Sigmoid colon (tissue), 7 donors: ENCODE results near the gene TNFRSF13B. TPM values are rescaled to one million over a fixed set of nuclear protein-coding genes. Genes with fewer than 3 reads are reported as not detected.
"Not testable (repeated sequence)": the region's sequence is repeated elsewhere in the genome, so short reads cannot be mapped to it uniquely, and the experiment has no call there.

ENCODE experiments used
- DNase-seq: peaks from one replicate; pipeline ENCODE4 v3.0.0-alpha.2; 2019
- H3K27ac ChIP-seq, 4 donors: fragments of 200-600 bp; sonication (generic); one replicate each; pipeline ENCODE4 v1.5.1; 2016 to 2019; ENCODE audit warnings: mild to moderate bottlenecking in 1 of 4
- H3K27me3 ChIP-seq, 3 donors: fragments of 200-600 bp; sonication (generic); one replicate each; pipeline ENCODE4 v1.5.1; 2019; ENCODE audit warnings: mild to moderate bottlenecking in 1 of 3
- H3K36me3 ChIP-seq, 4 donors: fragments of 200-600 bp; sonication (generic); one replicate each; pipeline ENCODE4 v1.5.1; 2016 to 2019
- H3K4me1 ChIP-seq, 4 donors: fragments of 200-600 bp; sonication (generic); one replicate each; pipeline ENCODE4 v1.5.1; 2017 to 2019
- H3K4me3 ChIP-seq, 4 donors: fragments of 200-600 bp; sonication (generic); one replicate each; pipeline ENCODE4 v1.5.1; 2017 to 2019; ENCODE audit warnings: mild to moderate bottlenecking in 2 of 4, moderate library complexity in 1 of 4
- H3K9me3 ChIP-seq, 4 donors: fragments of 200-600 bp in 3 of 4; sonication (generic) in 3 of 4; one replicate each; pipeline versions ENCODE4 v1.5.1 to v1.6.1; 2013 to 2019
- EP300 ChIP-seq, 4 donors: sonication (generic); formaldehyde crosslinking; IDR thresholded peaks; one replicate each; pipeline ENCODE4 v1.6.1; 2017; ENCODE audit warnings: antibody characterized with exemption in 4 of 4
- POLR2A ChIP-seq, 2 donors: fragments of 450-650 bp; IDR thresholded peaks; one replicate each; pipeline ENCODE4 v1.6.1; 2016; ENCODE audit warnings: antibody characterized with exemption in 2 of 2, mild to moderate bottlenecking in 2 of 2, moderate library complexity in 2 of 2
- POLR2AphosphoS5 ChIP-seq, 4 donors: sonication (generic); formaldehyde crosslinking; IDR thresholded peaks; one replicate each; pipeline ENCODE4 v1.6.1; 2017; ENCODE audit warnings: antibody characterized with exemption in 4 of 4
- WGBS, 2 donors: extraction: QIAGEN DNeasy Blood & Tissue Kit; methylation state at CpG; one replicate each; pipeline ENCODE4 v1.1.7; 2013; 5-methylcytosine and 5-hydroxymethylcytosine counted together
- intact Hi-C: fragments of 100-400 bp; cut with DNase I; formaldehyde crosslinking; loops from one replicate; pipeline ENCODE4 v1.15.1; 2023
- polyA plus RNA-seq, 3 donors: library from polyadenylated mRNA; stranded (reverse); fragments of 200-250 nt; gene quantifications; one replicate each; pipeline ENCODE4 v1.2.3, GENCODE V29; 2013
- total RNA-seq, 4 donors: library from RNA; depleted of rRNA; stranded (reverse); fragments of >200 nt; gene quantifications; one replicate each; pipeline ENCODE4 v1.1.0, GENCODE V29; 2016
- TF ChIP-seq, protein P1 (sequence below), 4 experiments: fragments of 450-650 bp in 3 of 4; fragments of 200-600 bp in 1 of 4; IDR thresholded peaks; one replicate each; pipeline ENCODE4 v1.5.1; 2016 to 2019; ENCODE audit warnings: antibody characterized with exemption in 4 of 4, mild to moderate bottlenecking in 3 of 4, moderate library complexity in 2 of 4
- donor health status: healthy with polysubstance abuse.
- donor health status: Bipolar disorder and iron deficiency.
- donor health status: healthy.

The TNFRSF13B gene
- total and polyA plus RNA-seq, 7 donors: 15.2 TPM; not detected in 6

- H3K4me1 ChIP-seq: no peaks in the 10 kb centered on the region
- no peaks in the 10 kb centered on the region for H3K27me3 ChIP-seq
- H3K9me3 ChIP-seq: no peaks in the 10 kb centered on the region
- WGBS, 2 donors: 53 to 85% methylated on average over 10 of the region's 10 CpGs
- TF ChIP-seq EP300 (IDR thresholded peaks at IDR 0.05) (no peak), POLR2A (IDR thresholded peaks at IDR 0.05) (no peak), POLR2AphosphoS5 (IDR thresholded peaks at IDR 0.05) (no peak)
- TF ChIP-seq, protein P1, sequence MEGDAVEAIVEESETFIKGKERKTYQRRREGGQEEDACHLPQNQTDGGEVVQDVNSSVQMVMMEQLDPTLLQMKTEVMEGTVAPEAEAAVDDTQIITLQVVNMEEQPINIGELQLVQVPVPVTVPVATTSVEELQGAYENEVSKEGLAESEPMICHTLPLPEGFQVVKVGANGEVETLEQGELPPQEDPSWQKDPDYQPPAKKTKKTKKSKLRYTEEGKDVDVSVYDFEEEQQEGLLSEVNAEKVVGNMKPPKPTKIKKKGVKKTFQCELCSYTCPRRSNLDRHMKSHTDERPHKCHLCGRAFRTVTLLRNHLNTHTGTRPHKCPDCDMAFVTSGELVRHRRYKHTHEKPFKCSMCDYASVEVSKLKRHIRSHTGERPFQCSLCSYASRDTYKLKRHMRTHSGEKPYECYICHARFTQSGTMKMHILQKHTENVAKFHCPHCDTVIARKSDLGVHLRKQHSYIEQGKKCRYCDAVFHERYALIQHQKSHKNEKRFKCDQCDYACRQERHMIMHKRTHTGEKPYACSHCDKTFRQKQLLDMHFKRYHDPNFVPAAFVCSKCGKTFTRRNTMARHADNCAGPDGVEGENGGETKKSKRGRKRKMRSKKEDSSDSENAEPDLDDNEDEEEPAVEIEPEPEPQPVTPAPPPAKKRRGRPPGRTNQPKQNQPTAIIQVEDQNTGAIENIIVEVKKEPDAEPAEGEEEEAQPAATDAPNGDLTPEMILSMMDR (IDR thresholded peaks at IDR 0.05): no peak
- H3K27ac ChIP-seq: no peak overlapping the region
- no peak for DNase-seq
- H3K36me3 ChIP-seq: no peaks in the 10 kb centered on the region
- no peak overlapping the region for H3K4me3 ChIP-seq
- intact Hi-C loops: no loop called here
Measured at GRCh38 chr17:17018612-17019429, 46.9 kb upstream of the TNFRSF13B start.

DNA sequence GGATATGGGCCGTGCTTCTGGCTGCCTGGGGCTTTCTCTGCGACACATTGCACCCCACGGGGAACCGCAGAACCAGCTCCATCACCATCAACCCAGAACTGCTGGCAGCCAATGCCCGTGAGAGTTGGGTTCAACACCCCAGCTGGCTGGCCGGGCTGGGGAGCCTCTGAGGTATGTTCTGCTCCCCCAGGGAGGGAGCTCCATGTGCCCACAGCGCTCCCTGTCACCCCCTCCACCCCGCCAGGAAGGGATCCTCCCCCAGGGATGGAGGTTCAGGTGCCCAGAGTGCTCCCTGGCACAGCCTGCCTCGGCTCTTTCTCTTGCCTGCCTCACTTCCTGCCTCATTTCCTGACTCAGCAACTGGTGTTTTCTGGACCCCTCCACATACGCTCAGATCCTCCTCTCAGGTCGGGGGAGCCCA lies 46.1 kb upstream of the TNFRSF13B start:
- WGBS, 2 donors: 66 to 86% methylated on average over 11 of the region's 11 CpGs
- Histone ChIP-seq H3K36me3 (no peaks in the 10 kb centered on the region), H3K27ac (no peak overlapping the region), H3K4me3 (no peak overlapping the region), H3K27me3 (no peaks in the 10 kb centered on the region), H3K9me3 (no peaks in the 10 kb centered on the region), H3K4me1 (no peaks in the 10 kb centered on the region)
- TF ChIP-seq POLR2AphosphoS5 (IDR thresholded peaks at IDR 0.05) (no peak), POLR2A (IDR thresholded peaks at IDR 0.05) (no peak), EP300 (IDR thresholded peaks at IDR 0.05) (no peak)
- TF ChIP-seq, protein P1 (IDR thresholded peaks at IDR 0.05): no peak
- peak; percentile 35 for DNase-seq
- intact Hi-C loops: no loop called here

- Histone ChIP-seq H3K4me1 (no peaks in the 10 kb centered on the region), H3K27ac (no peak overlapping the region), H3K36me3 (no peaks in the 10 kb centered on the region), H3K27me3 (no peaks in the 10 kb centered on the region), H3K4me3 (no peak overlapping the region), H3K9me3 (no peaks in the 10 kb centered on the region)
- WGBS, 2 donors: 90 to 91% methylated on average over 8 of the region's 8 CpGs
- TF ChIP-seq EP300 (IDR thresholded peaks at IDR 0.05): no peak
- TF ChIP-seq POLR2A (IDR thresholded peaks at IDR 0.05): no peak
- TF ChIP-seq, protein P1 (IDR thresholded peaks at IDR 0.05): no peak
- no peak for TF ChIP-seq POLR2AphosphoS5 (IDR thresholded peaks at IDR 0.05)
- DNase-seq: peak; percentile 18
- intact Hi-C loops: no loop called here
Measured at GRCh38 chr17:17017343-17018014, 45.6 kb upstream of the TNFRSF13B start.

GRCh38 chr17:17016199-17017197 lies 44.6 kb upstream of the TNFRSF13B start:
- H3K9me3 ChIP-seq: not testable (repeated sequence)
- 76 to 79% methylated on average over 8 of the region's 8 CpGs for WGBS, 2 donors

More at GRCh38 chr17:17016199-17017197, 44.6 kb upstream of the TNFRSF13B start:
- H3K27me3 ChIP-seq, H3K36me3 ChIP-seq, H3K27ac ChIP-seq, intact Hi-C loops, H3K4me1 ChIP-seq, H3K4me3 ChIP-seq: not testable (repeated sequence)
- peak; percentile 19 for DNase-seq
